Midbrain (tissue), 1 donor: Measurements from ENCODE around the gene NPTX1.

Source experiments
- DNase-seq: peaks from one replicate; lab custom pipeline; 2025; lab: John Stamatoyannopoulos, UW

The NPTX1 gene

DNA sequence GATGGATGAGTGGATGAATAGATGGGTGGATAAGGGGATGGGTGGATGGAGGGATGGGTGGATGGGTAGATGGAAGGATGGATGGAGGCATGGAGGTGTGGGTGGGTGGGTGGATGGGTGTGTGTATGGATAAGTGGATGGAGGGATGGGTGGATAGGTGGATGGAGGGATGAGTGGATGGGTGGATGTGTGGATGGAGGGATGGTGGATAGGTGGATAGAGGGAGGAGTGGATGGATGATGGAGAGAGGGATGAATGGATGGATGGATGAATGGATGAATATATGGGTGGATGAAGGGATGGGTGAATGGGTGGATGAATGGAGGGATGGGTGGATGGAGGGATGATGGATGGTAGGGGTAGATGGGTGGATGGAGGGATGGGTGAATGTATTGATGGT is 27.5 kb upstream of the NPTX1 start:
- DNase-seq: no peak

DNA sequence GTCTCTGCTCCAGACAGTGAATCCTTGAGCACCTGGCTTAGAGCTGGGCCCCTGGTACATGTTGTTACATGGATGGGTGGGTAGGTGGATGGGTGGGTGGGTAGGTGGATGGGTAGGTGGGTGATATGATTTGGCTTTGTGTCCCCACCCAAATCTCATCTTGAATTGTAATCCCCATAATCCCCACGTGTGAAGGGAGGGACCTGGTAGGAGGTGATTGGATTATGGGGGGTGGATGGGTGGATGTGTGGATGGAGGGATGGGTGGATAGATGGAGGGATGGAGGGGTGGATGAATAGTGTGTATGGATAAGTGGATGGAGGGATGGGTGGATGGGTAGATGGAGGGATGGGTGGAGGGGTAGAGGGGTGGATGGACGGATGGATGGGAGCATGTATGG is 26.6 kb upstream of the NPTX1 start:
- no peak for DNase-seq

DNA sequence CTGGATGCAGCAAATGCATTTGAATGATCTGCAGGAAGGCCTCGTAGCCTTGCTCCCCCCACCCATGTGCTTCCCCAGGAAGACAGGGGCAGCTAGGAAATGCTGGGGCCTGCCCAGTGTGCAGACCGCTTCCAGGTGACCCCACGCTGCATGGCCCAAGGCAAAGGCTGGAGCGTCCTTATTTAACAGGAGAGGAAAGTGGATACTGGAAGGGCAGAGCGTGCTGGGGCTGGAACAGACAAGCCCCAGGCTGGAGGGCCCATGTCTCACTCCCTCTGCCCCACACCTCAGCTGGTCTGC is 26.1 kb upstream of the NPTX1 start:
- no peak for DNase-seq

DNA sequence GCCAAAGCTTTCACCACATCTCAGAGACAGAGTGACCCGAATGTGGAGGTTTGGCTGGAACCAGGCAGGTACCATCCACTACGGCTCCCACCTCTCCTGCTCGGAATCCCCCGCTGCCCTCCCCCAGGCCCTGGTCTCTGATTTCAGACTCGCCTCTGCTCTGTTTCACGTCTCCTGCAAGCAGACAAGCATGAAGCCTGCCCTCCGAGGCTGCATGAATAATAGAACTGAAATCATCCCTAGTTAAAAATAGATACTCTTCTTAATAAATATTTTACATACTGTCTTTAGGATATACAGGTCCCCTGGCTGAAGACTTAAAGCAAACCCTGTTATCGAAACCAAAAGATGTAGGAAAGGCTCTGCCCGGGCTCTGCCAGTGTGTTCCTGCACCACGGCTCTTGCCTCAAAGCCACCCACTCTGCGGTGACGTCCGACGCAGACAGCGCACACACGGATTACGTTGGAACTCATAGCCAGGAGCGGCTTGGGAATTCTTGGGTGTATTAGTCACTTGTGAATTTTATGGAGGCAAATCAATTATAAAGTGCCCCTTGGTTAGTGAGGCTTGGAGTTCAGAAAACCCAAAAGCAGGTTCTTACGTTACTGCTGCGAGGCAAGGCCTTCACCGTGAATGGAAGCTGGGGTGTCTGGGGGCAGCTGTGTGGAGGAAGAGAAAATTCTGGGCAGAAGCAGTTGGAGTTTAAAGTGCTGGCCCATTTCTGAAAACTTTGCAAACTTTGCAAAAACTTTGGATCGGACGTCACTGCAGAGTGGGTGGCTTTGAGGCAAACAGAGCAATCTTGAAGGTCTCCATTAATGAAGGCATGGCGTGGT is 25.6 kb upstream of the NPTX1 start:
- DNase-seq: no peak

DNA sequence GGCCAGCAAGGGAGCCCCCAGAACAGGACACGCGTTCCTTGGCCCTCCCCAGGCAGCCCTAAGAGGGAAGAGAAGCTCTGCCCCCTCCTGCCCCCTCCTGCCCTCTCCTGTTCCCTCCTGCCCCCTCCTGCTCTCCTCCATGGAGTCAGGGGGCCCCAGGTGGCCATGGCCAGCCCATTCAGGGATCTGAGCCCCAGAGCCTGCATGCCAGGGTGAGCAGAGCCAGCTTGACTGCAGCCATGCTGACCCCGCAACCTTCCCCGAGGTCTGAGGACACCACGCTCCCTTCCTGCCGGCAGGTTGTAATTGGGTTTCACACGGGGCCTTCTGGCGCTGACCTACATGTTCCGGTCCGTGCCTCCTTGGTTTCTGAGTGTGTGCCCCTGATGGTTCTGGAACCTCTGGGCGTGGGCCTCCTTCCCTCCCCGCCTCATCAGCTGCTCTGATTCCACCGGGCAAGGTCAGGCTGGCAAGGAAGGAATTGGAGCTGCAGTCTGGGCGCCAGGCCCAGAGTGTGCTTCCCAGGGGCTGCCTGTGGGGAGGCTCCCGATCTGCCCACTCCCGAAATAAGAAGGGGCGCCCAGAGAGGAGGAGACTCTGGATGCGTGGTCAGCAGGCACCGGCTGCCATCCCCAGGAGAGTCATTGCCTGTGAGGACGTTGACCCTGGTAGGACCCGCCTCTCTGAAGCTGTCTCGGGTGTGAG is 23.7 kb upstream of the NPTX1 start:
- DNase-seq: no peak

DNA sequence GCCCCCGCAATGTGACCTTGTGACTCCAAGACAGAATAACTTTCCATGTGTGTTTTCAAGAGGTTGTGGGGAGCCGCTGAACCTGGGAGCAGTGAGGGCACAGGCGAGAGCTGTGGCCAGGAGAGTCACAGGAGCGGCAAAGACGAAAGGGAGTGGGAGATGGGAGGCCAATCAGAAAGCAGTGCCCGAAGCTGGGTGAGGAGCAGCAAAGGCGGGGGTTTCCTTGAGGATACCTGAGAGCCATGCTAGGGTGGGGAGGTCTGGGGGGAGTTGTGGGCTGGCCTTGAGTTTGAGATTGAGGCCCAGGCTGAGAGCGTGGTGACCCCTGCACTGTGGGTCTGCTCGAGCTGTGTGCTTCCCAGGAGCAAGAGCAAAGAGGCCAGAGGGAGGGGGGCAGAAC is 23.2 kb upstream of the NPTX1 start:
- no peak for DNase-seq

DNA sequence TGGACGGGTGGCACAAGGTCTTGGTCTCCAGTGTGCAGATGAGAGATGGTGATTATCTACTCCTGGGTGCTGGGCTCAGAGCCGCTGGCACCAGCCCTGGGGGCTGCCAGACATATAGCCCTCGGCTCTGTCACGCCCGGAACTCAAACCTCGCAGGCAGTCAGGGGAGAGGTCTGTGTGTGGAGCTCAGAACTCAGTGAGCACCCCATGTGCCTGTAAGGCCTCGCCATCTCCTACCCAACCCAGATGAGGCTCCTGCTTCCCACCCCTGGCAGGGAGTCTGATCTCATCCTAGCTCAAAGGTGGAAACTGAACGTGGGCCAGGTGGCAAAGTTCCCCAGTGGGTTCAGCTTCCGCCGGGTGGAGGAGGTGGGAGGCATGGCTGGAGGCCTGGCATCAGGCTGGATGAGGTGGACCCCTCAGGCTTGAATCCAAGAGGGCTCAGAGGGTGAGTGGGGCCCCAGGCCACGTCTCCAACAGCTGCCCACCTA is 22.6 kb upstream of the NPTX1 start:
- no peak for DNase-seq

DNA sequence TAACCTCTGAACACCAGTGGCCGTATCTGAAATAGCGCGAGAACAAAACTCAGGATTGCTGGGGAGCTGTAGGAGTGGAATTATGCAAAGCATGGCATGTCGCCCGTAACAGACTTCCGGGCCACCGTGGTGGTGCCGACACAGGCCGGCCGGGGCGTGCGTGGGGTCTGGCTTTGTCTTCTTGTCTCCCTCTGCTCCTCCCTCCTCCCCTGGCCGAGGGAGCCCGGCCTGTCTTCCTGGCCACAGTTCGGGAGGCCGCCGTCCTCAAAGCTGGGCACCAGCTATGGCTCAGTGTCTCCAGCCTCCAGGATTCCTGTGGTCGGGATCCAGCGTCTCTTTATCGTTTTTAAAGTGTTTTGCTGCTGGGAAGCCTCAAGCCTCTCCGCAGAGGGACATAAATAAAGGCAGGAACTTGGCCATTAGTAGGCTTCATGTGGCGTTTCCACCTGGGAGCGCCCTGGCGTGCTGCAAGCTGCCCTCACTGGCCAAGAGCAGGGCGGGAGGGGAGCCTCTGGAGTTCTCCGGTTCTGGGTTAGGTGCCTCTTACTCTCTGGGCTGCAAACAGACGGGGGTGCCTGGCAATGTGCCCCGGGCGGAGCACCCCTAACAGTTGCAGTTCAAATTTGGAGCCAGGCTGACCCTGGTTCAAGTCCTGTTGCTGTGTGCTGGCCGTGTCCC is 22.0 kb upstream of the NPTX1 start:
- DNase-seq: no peak

DNA sequence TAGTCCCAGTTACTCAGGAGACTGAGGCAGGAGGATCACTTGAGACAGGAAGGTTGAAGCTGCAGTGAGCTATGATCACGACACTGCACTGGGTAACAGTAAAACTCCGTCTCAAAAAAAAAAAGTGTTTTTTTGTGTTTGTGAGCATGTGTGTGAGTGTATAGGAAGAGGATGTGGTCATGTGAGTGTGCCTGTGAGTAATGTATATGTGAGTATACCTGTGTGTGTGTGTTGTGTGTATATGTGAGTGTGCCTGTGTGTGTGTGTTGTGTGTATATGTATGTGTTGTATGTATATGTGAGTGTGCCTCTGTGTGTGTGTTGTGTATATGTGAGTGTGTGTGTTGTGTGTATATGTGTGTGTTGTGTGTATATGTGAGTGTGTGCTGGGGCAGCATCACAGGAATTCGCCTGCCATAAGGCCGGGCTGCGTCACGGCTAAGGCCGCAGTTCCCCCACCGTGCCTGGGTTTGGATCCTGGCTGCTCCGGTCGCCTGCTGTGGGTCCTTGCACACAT is 21.4 kb upstream of the NPTX1 start:
- no peak for DNase-seq

DNA sequence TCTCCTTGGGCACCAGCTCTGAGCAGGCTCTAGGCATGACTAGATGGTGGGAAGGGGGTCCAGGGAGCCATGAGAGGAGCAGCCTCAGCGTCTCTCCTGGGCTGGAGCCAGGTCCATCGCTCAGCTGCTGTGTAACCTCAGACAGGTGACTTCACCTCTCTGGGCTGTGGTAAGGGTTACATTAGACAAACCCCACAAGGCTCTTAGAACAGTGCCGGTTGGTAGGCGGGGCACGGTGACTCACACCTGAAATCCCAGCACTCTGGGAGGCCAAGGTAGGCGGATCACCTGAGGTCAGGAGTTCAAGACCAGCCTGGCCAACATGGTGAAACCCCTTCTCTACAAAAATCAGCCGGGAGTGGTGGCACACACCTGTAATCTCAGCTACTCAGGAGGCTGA is 18.1 kb upstream of the NPTX1 start:
- no peak for DNase-seq

DNA sequence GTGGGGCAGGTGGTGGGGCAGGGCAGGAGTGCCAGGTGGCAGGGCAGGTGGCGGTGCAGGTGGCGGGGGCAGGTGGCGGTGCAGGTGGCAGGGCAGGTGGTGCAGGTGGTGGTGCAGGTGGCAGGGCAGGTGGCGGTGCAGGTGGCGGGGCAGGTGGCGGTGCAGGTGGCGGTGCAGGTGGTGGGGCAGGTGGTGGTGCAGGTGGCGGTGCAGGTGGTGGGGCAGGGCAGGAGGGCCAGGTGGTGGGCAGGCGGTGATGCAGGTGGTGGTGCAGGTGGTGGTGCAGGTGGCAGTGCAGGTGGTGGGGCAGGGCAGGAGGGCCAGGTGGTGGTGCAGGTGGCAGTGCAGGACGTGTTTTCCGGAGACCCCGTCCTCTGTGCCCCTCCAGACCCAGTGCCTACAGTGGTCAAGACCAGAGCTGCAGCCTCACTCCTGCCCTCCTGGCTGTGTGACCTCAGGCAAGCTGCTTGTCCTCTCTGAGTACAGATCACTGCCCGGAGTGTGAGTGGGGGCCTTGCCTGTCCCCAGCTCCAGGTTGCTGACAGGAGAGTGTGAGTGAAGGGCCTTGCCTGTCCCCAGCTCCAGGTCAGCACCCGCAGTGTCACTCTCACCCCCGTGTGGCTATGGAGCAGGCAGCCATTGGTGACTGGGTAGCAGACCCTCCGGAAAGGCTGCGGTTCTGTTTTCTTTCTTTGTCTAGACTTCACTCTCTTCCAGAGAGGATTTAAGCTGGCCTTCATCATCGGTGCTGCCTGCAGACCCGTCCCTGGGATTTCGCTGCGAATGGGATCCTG is 16.1 kb upstream of the NPTX1 start:
- DNase-seq: no peak

DNA sequence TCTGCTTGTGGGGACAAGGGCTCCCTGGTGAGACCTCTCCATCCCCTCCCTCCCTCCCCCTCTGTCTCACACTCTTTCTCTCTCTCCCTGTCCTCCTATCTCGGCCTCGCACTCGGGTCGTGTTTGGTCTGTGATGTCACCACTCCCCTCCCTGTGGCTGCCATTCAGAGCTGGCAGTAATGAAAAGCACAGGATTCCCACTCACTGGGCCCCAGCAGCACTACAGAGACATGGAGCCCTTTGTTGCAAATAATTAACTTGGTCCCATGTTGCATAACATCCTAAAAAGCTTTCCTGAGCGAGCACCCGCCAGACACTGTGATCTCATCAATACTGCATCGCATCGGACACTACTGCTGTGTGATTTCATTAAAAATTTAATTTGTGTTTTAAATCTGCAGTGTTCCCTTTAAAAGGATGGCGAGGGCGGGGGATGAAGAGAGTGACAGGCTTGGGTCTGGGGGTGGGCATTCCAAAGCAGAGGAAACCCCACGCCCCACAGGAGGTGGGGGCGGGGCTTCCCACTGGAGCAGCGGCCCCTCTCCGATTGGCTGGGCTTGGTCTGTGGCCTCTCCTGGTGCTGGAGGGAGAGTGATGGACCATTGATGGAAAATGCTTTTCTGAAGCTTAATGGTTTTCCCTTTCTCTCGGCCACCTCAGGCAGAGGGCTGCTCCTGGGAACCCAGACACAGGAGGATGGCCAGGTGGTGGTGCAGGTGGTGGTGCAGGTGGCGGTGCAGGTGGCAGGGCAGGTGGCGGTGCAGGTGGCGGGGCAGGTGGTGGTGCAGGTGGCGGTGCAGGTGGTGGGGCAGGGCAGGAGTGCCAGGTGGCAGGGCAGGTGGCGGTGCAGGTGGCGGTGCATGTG is 15.3 kb upstream of the NPTX1 start:
- DNase-seq: no peak

DNA sequence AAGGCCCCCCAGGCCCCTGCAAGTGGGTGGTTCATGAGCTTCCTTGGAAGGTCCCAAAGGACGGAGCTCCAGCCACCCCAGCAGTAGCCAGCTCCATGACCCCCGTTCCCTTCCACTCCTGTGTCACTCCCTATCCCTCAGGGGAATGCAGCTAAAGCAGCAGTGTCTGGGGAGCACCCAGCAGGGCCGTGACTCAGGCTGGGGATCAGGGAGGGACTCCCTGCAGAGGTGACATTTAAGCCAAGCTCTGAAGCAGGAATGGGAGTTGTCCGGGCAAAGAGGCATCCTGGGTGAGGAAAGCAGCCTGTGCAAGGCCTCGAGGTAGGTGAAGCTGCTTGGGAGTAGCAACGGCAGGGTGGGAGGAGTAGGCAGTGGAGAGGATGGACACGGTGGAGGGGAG is 11.1 kb upstream of the NPTX1 start:
- no peak for DNase-seq

DNA sequence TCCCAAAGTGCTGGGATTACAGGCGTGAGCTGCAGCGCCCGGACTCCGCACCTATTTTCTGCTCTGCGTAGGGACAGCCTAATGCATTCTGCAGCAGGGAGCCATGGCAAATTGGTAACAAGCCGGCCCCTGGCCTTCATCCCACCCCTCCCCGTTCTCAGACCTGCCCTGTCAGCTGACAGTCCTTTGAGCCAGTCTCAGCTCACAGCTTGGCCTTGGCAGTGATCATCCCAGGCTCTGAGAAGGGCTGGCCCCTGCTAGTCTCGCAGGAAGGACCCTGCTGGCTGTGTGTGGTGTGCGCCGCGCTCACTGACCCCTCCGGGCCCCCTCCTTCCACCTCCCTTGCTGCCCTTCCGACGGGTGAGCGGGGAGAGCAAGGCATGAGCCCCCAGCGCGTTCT is 10.3 kb upstream of the NPTX1 start:
- DNase-seq: no peak

DNA sequence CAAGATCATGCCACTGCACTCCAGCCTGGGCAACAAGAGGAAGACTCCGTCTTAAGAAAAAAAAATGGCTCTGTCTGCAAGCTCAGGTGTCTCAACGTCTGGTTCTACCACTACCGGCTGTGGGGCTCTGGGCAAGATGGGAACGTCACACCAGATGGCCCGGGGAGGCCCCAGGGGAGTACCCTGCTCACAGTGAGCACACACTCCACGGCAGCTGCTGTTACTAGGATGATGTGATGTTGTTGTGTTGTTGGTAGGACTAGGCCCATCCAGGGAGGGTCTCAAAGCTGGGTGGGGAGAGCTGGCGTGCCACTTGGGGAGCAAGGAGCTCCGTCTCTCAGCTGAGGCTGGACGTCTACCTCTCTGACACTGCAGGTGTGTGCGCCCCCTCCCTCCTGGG is 9.4 kb upstream of the NPTX1 start:
- DNase-seq: no peak

DNA sequence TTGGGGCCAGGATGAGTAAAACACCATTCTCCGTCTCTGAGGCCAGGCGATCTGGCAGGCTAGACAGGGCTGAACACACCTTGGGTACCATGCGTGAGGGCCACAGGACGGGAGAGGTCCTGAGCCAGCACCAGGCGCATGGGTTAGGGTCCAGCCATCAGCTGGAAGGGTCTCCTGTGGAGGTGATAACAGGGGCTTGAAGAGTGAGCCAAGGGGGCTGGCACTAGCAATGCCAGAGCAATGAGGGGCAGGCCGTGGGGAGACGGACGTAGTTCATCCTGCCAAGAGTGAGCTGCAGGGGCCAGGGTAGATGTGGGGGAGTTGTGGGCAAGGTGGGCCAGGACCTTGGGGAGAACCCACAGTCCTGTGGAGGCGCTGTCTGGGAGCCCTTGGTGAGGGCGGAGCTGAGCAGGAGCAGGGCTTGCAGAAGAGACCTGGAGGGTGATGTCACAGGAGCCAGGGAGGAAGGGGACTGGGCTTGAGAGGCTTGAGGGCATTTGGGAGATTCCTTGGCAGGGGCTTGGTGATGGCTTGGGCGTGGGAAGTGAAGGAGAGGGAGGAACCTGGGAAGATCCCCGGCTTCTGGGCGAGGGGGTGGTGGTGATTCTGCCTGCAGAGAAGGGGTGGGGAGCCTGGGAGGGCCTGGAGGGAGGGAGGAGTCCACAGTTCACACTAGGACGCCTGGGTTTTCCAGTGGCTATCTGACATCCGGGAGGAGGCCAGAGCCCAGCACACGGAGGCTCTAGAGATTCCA is 6.3 kb upstream of the NPTX1 start:
- DNase-seq: no peak

DNA sequence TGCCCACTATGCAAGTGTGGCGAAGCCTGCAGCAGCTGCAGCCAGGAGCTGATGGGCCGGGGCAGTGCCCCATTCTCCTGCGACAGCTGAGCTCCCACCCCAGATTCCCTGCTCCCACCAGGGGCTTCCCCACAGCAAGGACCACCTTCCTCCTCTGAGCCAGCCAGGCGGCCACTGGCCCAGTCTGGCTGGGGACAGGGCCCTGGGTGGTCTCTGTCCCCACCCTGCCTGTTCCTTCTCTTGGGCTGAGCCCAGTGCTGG is 5.6 kb upstream of the NPTX1 start:
- DNase-seq: no peak

DNA sequence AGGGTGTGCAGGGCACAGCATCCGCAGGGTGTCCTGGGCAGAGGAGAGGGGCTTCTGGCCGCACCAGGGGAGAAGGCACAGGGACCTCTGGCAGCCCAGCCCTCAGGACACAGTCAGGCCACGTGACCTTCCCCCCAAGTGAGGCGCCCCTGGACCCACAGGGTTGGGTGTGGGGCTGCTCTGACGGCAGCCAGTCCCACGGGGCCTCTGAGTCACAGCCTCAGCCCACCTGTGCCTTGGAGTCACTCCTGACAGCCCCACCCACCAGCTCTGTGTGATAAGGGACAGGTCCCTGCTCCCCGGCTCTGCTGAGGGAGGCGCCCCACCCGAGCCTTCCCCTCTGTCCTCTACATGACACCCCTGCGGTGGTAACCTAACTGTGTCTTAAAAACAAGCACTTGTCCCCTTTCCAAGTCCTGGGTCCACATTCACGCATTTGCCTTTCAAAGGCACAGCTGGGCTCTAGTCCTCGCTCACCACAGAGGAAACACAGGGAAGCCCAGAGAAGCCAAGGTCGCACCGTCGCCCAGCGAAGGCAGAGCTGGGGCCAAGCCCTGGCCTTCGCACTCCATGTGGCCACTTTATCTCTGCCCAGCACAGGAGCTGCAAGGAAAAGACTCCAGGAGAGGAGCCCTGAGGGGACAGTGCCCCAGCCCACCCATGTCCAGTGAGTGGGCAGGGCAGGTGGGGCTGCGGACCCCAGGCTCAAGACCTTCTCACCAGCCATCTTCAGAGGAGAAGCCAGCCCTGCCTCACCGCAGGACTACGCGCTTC is 5.1 kb upstream of the NPTX1 start:
- no peak for DNase-seq

DNA sequence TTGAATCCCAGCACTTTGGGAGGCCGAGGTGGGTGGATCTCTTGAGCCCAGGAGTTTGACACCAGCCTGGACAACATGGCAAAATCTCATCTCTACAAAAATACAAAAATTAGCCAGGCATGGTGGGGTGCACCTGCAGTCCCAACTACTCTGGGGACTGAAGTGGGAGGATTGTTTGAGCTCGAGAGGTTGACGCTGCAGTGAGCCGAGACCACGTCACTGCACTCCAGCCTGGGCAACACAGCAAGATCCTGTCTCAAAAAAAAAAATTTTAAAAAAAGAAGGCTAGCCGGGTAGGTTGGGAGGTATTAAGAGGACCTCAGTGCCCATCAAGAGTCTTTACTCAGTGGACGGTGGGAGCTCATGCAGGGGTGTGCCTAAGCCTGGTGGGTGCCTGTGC is 3.8 kb upstream of the NPTX1 start:
- DNase-seq: no peak

DNA sequence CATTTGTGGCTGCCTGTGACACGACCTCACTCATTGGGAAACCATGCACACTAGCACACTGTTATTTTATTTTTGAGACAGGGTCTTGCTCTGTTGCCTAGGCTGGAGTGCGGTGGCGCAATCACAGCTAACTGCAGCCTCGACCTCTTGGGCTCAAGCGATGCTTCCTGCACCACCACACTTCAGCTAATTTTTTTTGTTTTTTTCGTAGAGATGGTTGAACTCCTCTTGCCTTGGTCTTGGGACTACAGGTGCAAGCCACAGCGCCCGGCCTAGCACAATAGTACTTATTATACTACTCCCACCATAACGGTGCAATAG is 2.8 kb upstream of the NPTX1 start:
- DNase-seq: no peak
